ENCODE data around the gene PCDH12. TPM values are rescaled to one million over a fixed set of nuclear protein-coding genes. Genes with fewer than 3 reads are reported as not detected.

Gene PCDH12
- total and polyA plus RNA-seq, 2 donors (not counting 3 experiments of a cell fraction or from before 2014, with no cell fraction given) = 6.2 to 20.4 TPM

GRCh38 chr5:141952020-141952419, 6.0 kb downstream of the PCDH12 start:
- Histone ChIP-seq H2AFZ (ENCODE audit: low read depth, low read length) (no peak overlapping the region), H3K79me2 (ENCODE audit: control insufficient read depth, insufficient read depth, low read length) (no peaks in the 10 kb centered on the region), H3K27ac (ENCODE audit: insufficient read depth, low read depth, low read length) (no peak overlapping the region), H3K36me3 (ENCODE audit: control insufficient read depth in 2 of 2, extremely low read depth in 1 of 2, insufficient read depth in 2 of 2, low read length in 2 of 2) (no peaks in the 10 kb centered on the region), H3K4me1 (ENCODE audit: control insufficient read depth, extremely low read depth, insufficient read depth, low read length) (peaks cover 47% of the 10 kb centered on the region), H3K27me3 (ENCODE audit: control insufficient read depth in 2 of 2, insufficient read depth in 2 of 2, low read length in 2 of 2) (no peaks in the 10 kb centered on the region), H4K20me1 (replicated peaks; ENCODE audit: control insufficient read depth, extremely low read depth, insufficient read depth, low read length) (no peaks in the 10 kb centered on the region), H3K9ac (replicated peaks; ENCODE audit: extremely low read depth, insufficient read depth, low read length) (no peak overlapping the region), H3K9me3 (replicated peaks; ENCODE audit: control insufficient read depth, insufficient read depth, low read length) (no peaks in the 10 kb centered on the region), H3K9me1 (replicated peaks; ENCODE audit: control insufficient read depth, extremely low read depth, insufficient read depth, low read length) (no peaks in the 10 kb centered on the region), H3K4me2 (ENCODE audit: insufficient read depth, low read length) (peak overlapping the region; percentile 54), H3K4me3 (replicated peaks in 1 of 3; ENCODE audit: insufficient read depth in 1 of 3, low read depth in 1 of 3, low read length in 3 of 3) (no peak overlapping the region)
- FAIRE-seq = no peak
- BruUV-seq (replicated peaks) = no TSS peak
- intact Hi-C loops (cut with micrococcal nuclease) = no loop called here
- POLR2A ChIA-PET = no interaction called here
- DNase-seq (ENCODE audit: low read depth, low spot score) = no peak
- dilution Hi-C loops (cut with MboI; ENCODE audit: extremely low pct_ligation_motif_present, low sequenced_read_pairs) = no loop called here
- CTCF ChIA-PET = interaction anchor here (1.4 to 2.5 kb wide), 3 partner anchors 9 to 19 kb away, joined by 3 to 16 read pairs (median 5); no protein-coding TSS in a partner anchor
- TF ChIP-seq POLR2AphosphoS5 (IDR thresholded peaks at IDR 0.05; ENCODE audit: insufficient read depth, low read depth, low read length) (no peak), CTCF (IDR thresholded peaks at IDR 0.05; ENCODE audit: extremely low read depth in 1 of 2, insufficient read depth in 1 of 2, low read depth in 1 of 2, low read length in 2 of 2) (no peak), MAX (IDR thresholded peaks at IDR 0.05; ENCODE audit: insufficient read depth, insufficient read length) (no peak), EZH2 (IDR thresholded peaks at IDR 0.05; ENCODE audit: borderline replicate concordance, low read depth, low read length, severe bottlenecking) (no peak), FOS (IDR thresholded peaks at IDR 0.05; ENCODE audit: borderline replicate concordance, insufficient read depth, low read length) (no peak), GATA2 (IDR thresholded peaks at IDR 0.05; ENCODE audit: insufficient read depth, insufficient read length, low read depth, low read length) (no peak), JUN (IDR thresholded peaks at IDR 0.05; ENCODE audit: borderline replicate concordance, insufficient read depth, insufficient read length, low read depth) (no peak), MYC (IDR thresholded peaks at IDR 0.05; ENCODE audit: low read depth, low read length) (no peak), POLR2A (IDR thresholded peaks at IDR 0.05; ENCODE audit: low read depth, low read length) (no peak)
